Activated T-cell treated with anti-CD3 and anti-CD28 coated beads, Interleukin-2, amount 50 U/mL, for 24 hours (primary cell): ENCODE measurements around the gene SLC35E1.

ENCODE experiments used
- DNase-seq: peaks from one replicate; pipeline ENCODE4 v3.0.0-alpha.2; 2020
- H3K27ac Mint-ChIP-seq: 2 replicates; pipeline ENCODE4 v1.8.0; 2020; ENCODE audit warnings: mild to moderate bottlenecking, mixed read lengths
- H3K27me3 Mint-ChIP-seq: 2 replicates; pipeline ENCODE4 v1.8.0; 2020; ENCODE audit warnings: mixed read lengths
- H3K36me3 Mint-ChIP-seq: 2 replicates; pipeline ENCODE4 v1.8.0; 2020; ENCODE audit warnings: low read depth, mixed read lengths
- H3K4me1 Mint-ChIP-seq: 2 replicates; pipeline ENCODE4 v1.8.0; 2020; ENCODE audit warnings: low read depth, mixed read lengths
- H3K4me3 Mint-ChIP-seq: 2 replicates; pipeline ENCODE4 v1.8.0; 2020; ENCODE audit warnings: mild to moderate bottlenecking, moderate library complexity, mixed read lengths
- H3K9me3 Mint-ChIP-seq: 2 replicates; pipeline ENCODE4 v1.8.0; 2020; ENCODE audit warnings: mixed read lengths

Gene SLC35E1

DNA sequence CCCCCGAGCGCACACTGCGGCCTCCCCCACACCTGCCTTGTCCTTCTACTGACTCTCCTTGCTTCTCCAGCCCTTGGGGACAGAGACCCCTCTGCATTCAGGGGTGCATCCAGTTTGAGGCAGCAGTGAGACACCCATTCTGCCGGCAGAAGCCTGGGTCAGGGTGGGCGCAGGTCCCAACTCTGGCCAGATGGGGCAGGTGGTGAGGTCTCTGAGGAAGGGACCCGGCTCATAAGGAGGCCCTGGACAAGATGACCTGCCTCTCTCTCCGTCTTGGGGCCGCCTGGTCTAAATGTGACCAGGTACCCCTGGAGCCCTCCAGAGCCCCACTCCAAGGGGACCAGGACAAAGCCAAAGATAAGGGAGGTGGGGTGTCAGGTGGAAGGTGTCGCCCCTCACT lies 36.1 kb downstream of the SLC35E1 start:
- H3K27ac Mint-ChIP-seq: peak overlapping the region; percentile 52
- H3K36me3 Mint-ChIP-seq: peaks cover 98% of the 10 kb centered on the region
- H3K9me3 Mint-ChIP-seq: no peaks in the 10 kb centered on the region
- no peaks in the 10 kb centered on the region for H3K27me3 Mint-ChIP-seq
- H3K4me3 Mint-ChIP-seq: no peak overlapping the region
- no peak for DNase-seq
- H3K4me1 Mint-ChIP-seq: peaks cover 36% of the 10 kb centered on the region

DNA sequence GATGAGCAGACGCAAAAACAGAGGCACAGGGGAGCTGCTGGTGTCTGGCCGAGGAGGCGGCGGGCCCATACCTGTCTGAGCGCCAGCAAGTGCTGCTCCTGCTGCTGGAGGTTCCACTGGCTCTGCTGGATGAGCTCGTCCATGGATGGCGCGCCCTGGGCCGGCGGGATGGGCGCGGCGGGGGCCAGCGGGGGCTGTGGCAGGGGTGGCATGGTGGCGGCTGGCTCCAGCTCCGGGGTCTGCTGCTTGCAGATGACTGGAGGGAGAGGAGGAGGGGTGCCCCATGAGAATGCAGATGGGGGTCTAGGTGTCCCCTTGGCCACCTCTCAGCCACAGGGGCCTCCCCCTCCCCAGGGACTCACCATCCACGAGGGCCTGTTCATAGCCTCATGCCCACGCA lies 36.8 kb downstream of the SLC35E1 start:
- H3K4me3 Mint-ChIP-seq: no peak overlapping the region
- H3K4me1 Mint-ChIP-seq: peaks cover 29% of the 10 kb centered on the region
- DNase-seq: no peak
- H3K36me3 Mint-ChIP-seq: peaks cover 98% of the 10 kb centered on the region
- no peaks in the 10 kb centered on the region for H3K27me3 Mint-ChIP-seq
- no peaks in the 10 kb centered on the region for H3K9me3 Mint-ChIP-seq
- H3K27ac Mint-ChIP-seq: no peak overlapping the region

DNA sequence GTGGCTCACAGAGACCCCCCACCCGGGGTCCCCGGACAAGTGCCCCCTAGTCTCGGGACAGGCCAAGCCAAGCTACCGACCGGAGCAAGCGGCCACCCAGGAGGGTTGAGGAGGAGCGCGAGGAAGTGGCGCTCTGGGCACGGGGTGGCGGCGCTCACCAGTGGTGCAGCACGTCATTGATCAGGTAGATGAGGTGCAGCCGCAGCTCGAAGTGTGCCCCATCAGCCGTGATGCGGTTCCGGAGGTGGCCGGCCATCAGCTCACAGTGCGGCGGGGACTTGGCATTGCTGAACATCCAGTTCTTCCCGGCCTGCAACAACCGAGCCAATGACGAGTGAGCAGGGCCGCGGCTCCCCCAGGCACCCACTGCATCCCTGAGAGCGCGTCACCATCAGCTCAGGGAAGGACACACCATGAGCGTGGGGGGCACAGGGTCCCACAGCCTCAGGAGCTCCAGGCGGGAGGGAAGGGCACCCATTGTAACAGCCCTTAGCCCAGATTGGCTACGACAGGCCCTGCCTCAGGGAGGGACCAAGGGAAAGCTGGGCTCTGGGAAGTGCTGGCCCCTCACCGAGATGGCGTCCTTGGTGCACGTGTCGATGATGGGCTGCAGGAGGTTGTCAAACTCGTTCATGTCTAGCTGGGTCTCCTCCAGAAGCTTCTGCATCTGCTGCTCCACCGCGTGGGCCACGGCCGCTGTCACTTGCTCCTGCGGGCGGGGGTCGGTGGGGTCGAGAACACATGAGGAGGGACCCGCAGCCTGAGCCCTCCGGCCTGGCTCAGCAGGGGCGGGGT lies 39.6 kb downstream of the SLC35E1 start:
- no peak for DNase-seq
- no peaks in the 10 kb centered on the region for H3K27me3 Mint-ChIP-seq
- peaks cover 8% of the 10 kb centered on the region for H3K4me1 Mint-ChIP-seq
- no peak overlapping the region for H3K27ac Mint-ChIP-seq
- H3K36me3 Mint-ChIP-seq: peaks cover 98% of the 10 kb centered on the region
- no peak overlapping the region for H3K4me3 Mint-ChIP-seq
- H3K9me3 Mint-ChIP-seq: no peaks in the 10 kb centered on the region

- Mint-ChIP-seq H3K4me3 (no peak overlapping the region), H3K9me3 (no peaks in the 10 kb centered on the region), H3K27me3 (no peaks in the 10 kb centered on the region), H3K27ac (peak overlapping the region; percentile 30), H3K36me3 (peaks cover 98% of the 10 kb centered on the region), H3K4me1 (peaks cover 3% of the 10 kb centered on the region)
- DNase-seq: no peak
These were observed 40.9 kb downstream of the SLC35E1 start for GRCh38 chr19:16531380-16531669.

DNA sequence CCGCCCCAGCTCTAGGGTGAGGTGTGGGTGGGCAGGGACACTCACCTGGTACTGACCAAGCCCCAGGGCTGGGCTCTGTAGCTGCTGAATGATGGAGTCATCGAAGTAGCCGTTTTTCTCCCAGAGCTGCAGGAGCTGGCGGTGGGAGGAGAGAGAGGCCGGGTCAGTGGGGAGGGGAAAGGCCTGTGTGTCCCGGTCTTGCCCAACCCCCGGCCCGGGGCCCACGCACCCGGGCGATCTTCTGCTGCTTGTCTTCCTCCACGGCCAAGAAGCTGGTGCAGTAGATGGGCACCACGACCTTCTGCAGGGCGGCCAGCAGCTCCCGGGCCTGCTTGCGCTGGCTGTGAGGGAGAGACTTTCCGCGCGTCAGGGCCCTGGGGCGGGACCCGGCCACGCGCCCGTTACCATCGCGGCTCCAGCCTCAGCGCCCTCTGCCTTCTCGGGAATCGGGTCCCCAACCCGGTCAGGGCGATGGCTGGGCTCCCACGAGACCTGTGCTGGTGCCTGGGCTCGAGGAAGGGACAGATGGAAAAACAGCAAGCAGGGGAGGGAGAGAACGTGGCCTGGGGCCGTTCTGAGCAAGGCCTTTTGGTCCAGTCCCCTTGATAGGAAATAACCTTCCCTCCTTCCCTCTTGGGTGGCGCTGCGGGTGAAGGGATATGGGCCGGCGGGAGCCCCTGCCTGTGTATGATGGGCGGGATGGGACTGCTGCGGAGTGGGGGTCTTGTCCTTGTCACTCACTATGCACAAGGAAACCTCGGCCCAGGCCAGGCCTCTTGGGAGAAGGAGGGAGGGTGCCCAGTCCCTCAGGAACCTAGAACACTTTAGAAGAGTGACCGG lies 41.5 kb downstream of the SLC35E1 start:
- no peak overlapping the region for H3K27ac Mint-ChIP-seq
- no peaks in the 10 kb centered on the region for H3K4me1 Mint-ChIP-seq
- no peaks in the 10 kb centered on the region for H3K9me3 Mint-ChIP-seq
- no peak for DNase-seq
- H3K36me3 Mint-ChIP-seq: peaks cover 98% of the 10 kb centered on the region
- H3K4me3 Mint-ChIP-seq: no peak overlapping the region
- no peaks in the 10 kb centered on the region for H3K27me3 Mint-ChIP-seq

- no peak for DNase-seq
- no peaks in the 10 kb centered on the region for H3K27me3 Mint-ChIP-seq
- no peak overlapping the region for H3K4me3 Mint-ChIP-seq
- H3K36me3 Mint-ChIP-seq: peaks cover 96% of the 10 kb centered on the region
- peak overlapping the region; percentile 33 for H3K27ac Mint-ChIP-seq
- H3K4me1 Mint-ChIP-seq: no peaks in the 10 kb centered on the region
- H3K9me3 Mint-ChIP-seq: no peaks in the 10 kb centered on the region
These were observed 42.6 kb downstream of the SLC35E1 start for GRCh38 chr19:16529466-16530144.

GRCh38 chr19:16527971-16528521 lies 44.2 kb downstream of the SLC35E1 start:
- H3K4me3 Mint-ChIP-seq: no peak overlapping the region
- no peaks in the 10 kb centered on the region for H3K9me3 Mint-ChIP-seq
- peak; percentile 58 for DNase-seq
- peak overlapping the region; percentile 47 for H3K27ac Mint-ChIP-seq
- no peaks in the 10 kb centered on the region for H3K4me1 Mint-ChIP-seq
- no peaks in the 10 kb centered on the region for H3K27me3 Mint-ChIP-seq
- peaks cover 94% of the 10 kb centered on the region for H3K36me3 Mint-ChIP-seq

DNA sequence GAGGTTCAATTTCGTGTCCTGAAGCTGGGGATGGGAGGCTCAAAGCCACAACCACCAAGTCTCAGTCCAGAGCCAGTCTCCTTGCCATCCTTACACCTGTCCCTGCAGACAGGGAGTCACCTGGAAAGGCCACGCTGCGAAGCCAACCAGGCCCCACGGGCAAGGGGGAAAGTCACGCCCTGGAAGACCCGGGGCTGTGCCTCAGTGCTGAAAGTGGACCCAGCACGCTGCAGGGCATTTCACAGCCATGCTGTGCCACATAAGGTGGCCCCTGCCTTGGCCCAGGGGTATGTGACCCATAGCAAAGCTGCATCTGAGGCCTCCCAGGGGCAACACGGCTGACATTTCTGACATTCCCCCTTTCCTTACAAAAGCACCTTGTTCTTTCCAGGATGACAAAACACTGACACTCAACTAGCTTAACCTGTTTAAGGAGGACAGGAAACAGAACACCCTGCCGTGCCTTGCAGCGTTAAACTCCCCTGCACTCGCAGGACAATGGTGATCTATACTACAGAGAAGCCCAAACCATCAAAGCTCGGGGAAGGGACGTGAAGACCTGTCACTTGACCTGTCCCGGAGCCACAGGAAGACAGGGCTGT lies 44.8 kb downstream of the SLC35E1 start:
- no peaks in the 10 kb centered on the region for H3K27me3 Mint-ChIP-seq
- no peak for DNase-seq
- peak overlapping the region; percentile 19 for H3K27ac Mint-ChIP-seq
- no peaks in the 10 kb centered on the region for H3K4me1 Mint-ChIP-seq
- H3K36me3 Mint-ChIP-seq: peaks cover 94% of the 10 kb centered on the region
- H3K9me3 Mint-ChIP-seq: no peaks in the 10 kb centered on the region
- H3K4me3 Mint-ChIP-seq: no peak overlapping the region

DNA sequence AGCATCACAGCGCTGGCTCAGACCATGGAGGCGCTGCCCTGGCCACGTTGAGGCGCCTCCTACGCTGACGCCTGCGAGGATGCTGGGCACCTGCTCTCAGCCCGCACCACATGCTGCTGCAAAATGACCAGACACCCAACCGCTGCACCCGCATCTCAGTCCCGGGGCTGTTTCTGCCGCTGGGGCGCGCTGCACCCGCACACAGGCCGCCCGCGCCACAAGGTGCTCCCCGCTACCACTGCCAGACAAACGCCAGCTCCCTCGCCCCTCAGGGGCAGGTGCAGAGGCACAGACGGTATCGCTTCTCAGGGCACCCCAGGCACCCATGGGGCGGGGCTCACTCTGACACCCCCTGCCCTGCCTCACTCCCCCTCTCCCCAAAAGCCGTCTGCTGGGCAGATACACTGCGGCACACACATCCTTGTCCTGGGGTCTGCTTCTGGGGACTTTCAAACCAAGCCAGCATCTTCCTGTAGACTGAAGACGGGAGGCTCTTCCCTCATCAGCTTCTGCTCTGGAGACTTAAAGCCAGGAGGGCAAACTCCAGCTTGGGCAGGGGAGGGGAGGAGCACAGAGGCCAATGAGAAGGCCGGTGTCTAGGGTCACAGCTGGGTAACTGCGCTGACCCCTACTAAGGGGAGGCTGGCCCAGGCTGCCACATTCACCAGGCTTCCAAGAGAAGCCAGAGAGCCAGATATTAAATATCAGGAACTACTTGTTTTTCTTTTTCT lies 46.3 kb downstream of the SLC35E1 start:
- H3K27ac Mint-ChIP-seq: no peak overlapping the region
- no peak overlapping the region for H3K4me3 Mint-ChIP-seq
- no peaks in the 10 kb centered on the region for H3K27me3 Mint-ChIP-seq
- peaks cover 92% of the 10 kb centered on the region for H3K36me3 Mint-ChIP-seq
- DNase-seq: no peak
- H3K9me3 Mint-ChIP-seq: no peaks in the 10 kb centered on the region
- no peaks in the 10 kb centered on the region for H3K4me1 Mint-ChIP-seq

GRCh38 chr19:16524991-16525734 lies 47.1 kb downstream of the SLC35E1 start:
- H3K4me1 Mint-ChIP-seq: no peaks in the 10 kb centered on the region
- no peak overlapping the region for H3K4me3 Mint-ChIP-seq
- no peaks in the 10 kb centered on the region for H3K27me3 Mint-ChIP-seq
- DNase-seq: no peak
- H3K27ac Mint-ChIP-seq: no peak overlapping the region
- no peaks in the 10 kb centered on the region for H3K9me3 Mint-ChIP-seq
- peaks cover 92% of the 10 kb centered on the region for H3K36me3 Mint-ChIP-seq

DNA sequence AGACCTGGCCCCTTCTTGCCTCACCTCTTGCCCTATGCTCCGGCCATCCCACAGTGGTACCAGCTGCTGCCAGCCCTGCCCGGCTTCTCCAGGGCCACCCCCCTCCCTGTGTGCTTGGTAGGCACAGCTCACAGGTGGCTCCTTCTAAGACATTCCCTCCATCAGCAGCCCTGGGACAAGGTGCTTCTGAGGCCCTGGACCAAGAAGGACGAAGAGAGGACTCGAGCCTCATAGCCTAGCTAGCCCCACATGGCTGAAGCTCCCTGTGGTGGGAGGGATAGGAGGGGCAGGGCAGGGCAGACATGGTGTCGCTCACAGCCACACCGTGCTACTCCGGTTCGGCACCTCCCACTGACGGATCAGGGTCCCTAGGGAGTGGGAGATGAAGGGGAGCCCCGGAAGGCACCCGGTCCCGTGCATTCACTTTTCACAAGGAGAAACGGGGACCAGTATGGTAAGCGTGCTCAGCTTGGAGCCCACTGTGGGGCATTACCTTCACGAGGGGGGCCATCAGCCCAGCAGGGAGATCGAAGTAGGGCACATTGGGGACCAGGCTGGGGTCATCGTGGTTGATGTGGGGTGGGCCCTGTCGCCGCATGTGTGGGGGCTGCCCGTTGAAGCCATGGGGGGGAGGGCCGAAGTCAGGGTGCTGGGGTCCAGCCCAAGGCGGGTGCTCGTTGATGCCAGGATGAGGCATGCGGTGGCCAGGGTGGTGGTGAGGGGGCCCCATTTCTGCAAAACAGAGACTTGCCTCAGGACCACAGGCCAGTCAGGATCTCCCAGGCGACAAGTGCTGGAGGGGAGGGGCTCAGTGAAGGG lies 49.4 kb downstream of the SLC35E1 start:
- H3K27ac Mint-ChIP-seq: peak overlapping the region; percentile 27
- no peak for DNase-seq
- H3K4me3 Mint-ChIP-seq: no peak overlapping the region

DNA sequence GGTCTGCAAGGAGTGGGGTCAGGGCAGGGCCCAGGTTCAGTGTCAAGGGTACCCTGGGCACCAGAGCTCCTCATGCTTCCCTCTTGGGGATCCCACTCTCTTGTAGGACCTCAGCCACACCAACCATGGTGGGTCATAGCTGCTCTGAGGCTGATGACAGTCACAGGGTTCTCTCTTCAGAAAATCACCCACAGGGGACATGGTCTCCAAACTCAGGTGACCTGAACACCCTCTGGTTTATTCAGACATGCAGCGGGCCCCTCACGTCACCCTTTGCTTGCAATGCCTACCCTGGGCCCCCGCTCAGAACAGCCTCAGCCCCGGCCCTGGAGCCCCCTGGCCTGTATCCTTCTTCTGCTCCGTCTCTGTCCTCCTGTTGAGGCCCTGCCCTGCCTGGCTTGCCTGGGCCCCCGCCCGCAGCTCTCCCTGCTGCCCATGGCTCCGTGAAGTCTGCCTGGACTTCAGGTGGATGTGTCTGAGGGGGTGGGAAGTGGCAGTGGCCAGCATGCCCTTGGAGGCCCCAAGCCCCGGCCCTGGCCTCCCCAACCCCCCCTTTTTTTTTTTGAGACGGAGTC lies 50.4 kb downstream of the SLC35E1 start:
- Mint-ChIP-seq H3K36me3 (peaks cover 93% of the 10 kb centered on the region), H3K27ac (peak overlapping the region; percentile 37)

More for the DNA sequence above, 49.4 kb downstream of the SLC35E1 start:
- H3K9me3 Mint-ChIP-seq: no peaks in the 10 kb centered on the region
- H3K27me3 Mint-ChIP-seq: no peaks in the 10 kb centered on the region
- H3K36me3 Mint-ChIP-seq: peaks cover 93% of the 10 kb centered on the region
- H3K4me1 Mint-ChIP-seq: no peaks in the 10 kb centered on the region

More for the DNA sequence above, 50.4 kb downstream of the SLC35E1 start:
- no peak for DNase-seq
- no peak overlapping the region for H3K4me3 Mint-ChIP-seq
- H3K27me3 Mint-ChIP-seq: no peaks in the 10 kb centered on the region
- no peaks in the 10 kb centered on the region for H3K9me3 Mint-ChIP-seq
- peaks cover 2% of the 10 kb centered on the region for H3K4me1 Mint-ChIP-seq
